Measurements from ENCODE around the gene ERVH48-1. TPM values are rescaled to one million over a fixed set of nuclear protein-coding genes. Genes with fewer than 3 reads are reported as not detected.

The ERVH48-1 gene
- total RNA-seq, 4 donors from 2014 or later = not detected

DNA sequence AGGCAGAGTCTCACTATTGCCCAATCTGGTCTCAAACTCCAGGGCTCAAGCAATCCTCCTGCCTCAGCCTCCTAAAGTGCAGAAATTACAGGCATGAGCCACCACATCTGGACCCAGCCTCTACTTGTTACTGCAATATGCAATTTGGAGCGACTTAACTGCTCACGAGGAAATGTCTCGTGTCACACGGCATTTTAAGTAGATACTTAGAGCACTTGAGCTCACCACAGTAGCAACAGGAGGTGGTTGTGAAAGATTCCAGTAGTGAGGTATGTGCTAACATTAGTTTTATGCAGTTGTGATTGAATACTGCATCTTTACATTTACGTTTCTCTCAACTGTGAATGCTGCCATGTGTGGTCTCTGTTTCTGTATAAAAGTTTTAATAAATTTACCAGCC lies 38.1 kb downstream of the ERVH48-1 start:
- TF ChIP-seq EP300 (IDR thresholded peaks at IDR 0.05) (no peak), POLR2A (IDR thresholded peaks at IDR 0.05; ENCODE audit: low read depth) (no peak), POLR2AphosphoS5 (IDR thresholded peaks at IDR 0.05) (no peak)
- TF ChIP-seq, protein P1, sequence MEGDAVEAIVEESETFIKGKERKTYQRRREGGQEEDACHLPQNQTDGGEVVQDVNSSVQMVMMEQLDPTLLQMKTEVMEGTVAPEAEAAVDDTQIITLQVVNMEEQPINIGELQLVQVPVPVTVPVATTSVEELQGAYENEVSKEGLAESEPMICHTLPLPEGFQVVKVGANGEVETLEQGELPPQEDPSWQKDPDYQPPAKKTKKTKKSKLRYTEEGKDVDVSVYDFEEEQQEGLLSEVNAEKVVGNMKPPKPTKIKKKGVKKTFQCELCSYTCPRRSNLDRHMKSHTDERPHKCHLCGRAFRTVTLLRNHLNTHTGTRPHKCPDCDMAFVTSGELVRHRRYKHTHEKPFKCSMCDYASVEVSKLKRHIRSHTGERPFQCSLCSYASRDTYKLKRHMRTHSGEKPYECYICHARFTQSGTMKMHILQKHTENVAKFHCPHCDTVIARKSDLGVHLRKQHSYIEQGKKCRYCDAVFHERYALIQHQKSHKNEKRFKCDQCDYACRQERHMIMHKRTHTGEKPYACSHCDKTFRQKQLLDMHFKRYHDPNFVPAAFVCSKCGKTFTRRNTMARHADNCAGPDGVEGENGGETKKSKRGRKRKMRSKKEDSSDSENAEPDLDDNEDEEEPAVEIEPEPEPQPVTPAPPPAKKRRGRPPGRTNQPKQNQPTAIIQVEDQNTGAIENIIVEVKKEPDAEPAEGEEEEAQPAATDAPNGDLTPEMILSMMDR (IDR thresholded peaks at IDR 0.05) = no peak
- Histone ChIP-seq H3K27ac (replicated peaks in 1 of 4) (no peak overlapping the region), H3K4me1 (peaks cover 0 to 4% (median 3%) of the 10 kb centered on the region in 4 donors), H3K36me3 (no peaks in the 10 kb centered on the region), H3K27me3 (no peaks in the 10 kb centered on the region), H3K4me3 (no peak overlapping the region), H3K9me3 (no peaks in the 10 kb centered on the region)
- 89% methylated on average over 5 of the region's 5 CpGs for WGBS
- intact Hi-C loops (cut with DNase I) = no loop called here
- no peak for DNase-seq (ENCODE audit: extremely low spot score)

DNA sequence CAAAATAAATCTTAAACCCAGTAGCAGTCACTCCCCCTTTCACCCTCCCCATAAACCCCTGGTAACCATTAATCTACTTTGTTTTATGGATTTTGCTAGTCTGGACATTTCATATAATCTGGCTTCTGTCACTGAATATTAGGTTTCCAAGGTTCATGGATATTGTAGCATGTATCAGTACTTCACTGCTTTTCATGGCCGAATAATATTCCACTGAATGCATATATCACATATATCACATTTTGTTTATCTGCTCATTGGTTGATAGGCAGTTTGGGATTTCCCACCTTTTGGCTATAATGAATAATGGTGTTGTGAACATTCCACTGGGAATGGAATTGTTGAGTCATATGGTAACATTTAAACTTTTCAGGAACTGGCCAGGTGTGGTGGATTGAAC lies 41.5 kb downstream of the ERVH48-1 start:
- Histone ChIP-seq H3K4me1 (peaks cover 5 to 10% (median 9%) of the 10 kb centered on the region in 4 donors), H3K36me3 (no peaks in the 10 kb centered on the region), H3K27me3 (no peaks in the 10 kb centered on the region), H3K9me3 (no peaks in the 10 kb centered on the region), H3K27ac (replicated peaks in 1 of 4) (no peak overlapping the region), H3K4me3 (no peak overlapping the region)
- intact Hi-C loops (cut with DNase I) = no loop called here
- DNase-seq (ENCODE audit: extremely low spot score) = no peak
- WGBS = 100% methylated on average over 1 of the region's 1 CpG
- TF ChIP-seq POLR2AphosphoS5 (IDR thresholded peaks at IDR 0.05) (no peak), EP300 (IDR thresholded peaks at IDR 0.05) (no peak), POLR2A (IDR thresholded peaks at IDR 0.05; ENCODE audit: low read depth) (no peak)
- TF ChIP-seq, protein P1 (IDR thresholded peaks at IDR 0.05) = no peak

DNA sequence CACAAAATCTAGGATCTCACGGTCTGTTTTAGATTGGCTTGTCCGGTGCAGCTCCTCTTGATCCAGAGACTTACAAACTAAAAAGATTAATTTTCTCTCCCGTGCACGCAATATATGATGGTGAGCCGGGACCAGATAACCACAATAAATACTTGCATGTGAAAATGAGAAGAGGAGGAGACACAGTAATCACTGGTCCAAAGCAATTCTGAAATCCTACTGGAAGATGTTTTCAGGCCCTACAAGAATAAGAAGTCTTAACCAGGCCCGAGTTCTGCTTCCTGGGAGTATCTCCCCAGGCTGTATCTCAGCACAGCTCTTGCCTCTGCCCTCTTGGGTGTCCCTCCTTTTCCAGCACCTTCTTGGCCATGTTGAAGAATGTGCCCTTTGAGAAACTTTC lies 45.1 kb downstream of the ERVH48-1 start:
- whole genome bisulfite sequencing = 93% methylated on average over 6 of the region's 6 CpGs
- peaks cover 11 to 25% (median 22%) of the 10 kb centered on the region in 4 donors for H3K4me1 ChIP-seq
- intact Hi-C loops (cut with DNase I) = no loop called here
- H3K4me3 ChIP-seq = peak overlapping the region; percentile 73 to 98 (median 92)
- H3K9me3 ChIP-seq = no peaks in the 10 kb centered on the region
- H3K27ac ChIP-seq (replicated peaks in 1 of 4) = no peak overlapping the region
- TF ChIP-seq, protein P1 (IDR thresholded peaks at IDR 0.05) = no peak
- no peak for TF ChIP-seq POLR2AphosphoS5 (IDR thresholded peaks at IDR 0.05)
- no peak for TF ChIP-seq EP300 (IDR thresholded peaks at IDR 0.05)
- TF ChIP-seq POLR2A (IDR thresholded peaks at IDR 0.05; ENCODE audit: low read depth) = no peak
- H3K27me3 ChIP-seq = no peaks in the 10 kb centered on the region
- H3K36me3 ChIP-seq = peaks cover 0 to 12% (median 10%) of the 10 kb centered on the region in 4 donors
- no peak for DNase-seq (ENCODE audit: extremely low spot score)

DNA sequence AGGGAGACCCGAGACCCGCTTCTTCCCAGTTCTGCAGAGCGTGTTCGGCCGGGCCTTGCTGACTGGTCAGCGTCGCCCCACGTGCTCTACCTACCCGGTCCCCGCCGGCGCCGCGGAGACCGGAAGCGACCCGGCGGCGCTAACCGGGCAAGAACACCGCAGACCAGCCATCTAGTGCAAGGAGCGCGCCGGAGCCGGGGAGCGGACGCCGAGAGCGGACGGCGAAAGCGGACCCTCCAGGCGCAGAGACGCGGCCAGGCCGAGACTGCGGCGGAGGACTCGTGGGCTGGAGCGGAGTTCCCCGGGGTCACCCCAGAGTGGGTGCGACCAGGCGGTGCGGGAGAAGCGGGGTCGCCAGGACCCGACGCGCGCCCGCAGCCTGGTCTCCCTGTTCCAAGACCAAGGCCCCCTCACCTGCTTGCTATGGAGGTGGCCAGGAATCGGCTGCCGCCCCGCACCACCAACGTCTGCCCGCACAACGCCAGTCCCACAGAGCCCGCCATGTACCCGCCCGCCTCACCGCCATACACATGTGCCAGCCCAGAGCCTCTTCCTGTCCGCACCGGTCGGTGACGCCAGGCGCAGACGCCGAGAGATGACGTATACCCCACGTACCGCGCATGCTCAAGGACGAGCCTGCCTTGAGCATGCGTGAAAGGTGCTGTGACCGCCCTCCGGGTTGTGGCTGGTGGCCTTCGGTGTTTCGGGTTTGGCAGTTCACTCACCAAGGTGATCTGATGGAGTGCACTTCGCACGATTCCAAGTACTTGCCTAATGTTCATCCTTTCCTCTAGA lies 46.2 kb downstream of the ERVH48-1 start, which contains the start of gene WDR4:
TSS of gene WDR4 (minus strand) at position 547 of the 795 bp plus-strand sequence. CDS start at position 503, 44 bp downstream.
- H3K4me3 ChIP-seq = peak within 1 kb of the TSS; percentile 73 to 98 (median 92)
- no peak for TF ChIP-seq EP300 (IDR thresholded peaks at IDR 0.05)
- TF ChIP-seq, protein P1 (IDR thresholded peaks at IDR 0.05) = peak in 1 of 3 experiments; percentile 23
- peak; percentile 13 for TF ChIP-seq POLR2A (IDR thresholded peaks at IDR 0.05; ENCODE audit: low read depth)
- peak; percentile 97 to 99 for TF ChIP-seq POLR2AphosphoS5 (IDR thresholded peaks at IDR 0.05)
- peaks cover 0 to 24% (median 18%) of the 10 kb centered on the region in 4 donors for H3K36me3 ChIP-seq
- no peaks in the 10 kb centered on the region for H3K27me3 ChIP-seq
- peak within 1 kb of the TSS; percentile 74 to 98 (median 88) for H3K27ac ChIP-seq (replicated peaks in 1 of 4)
- no peaks in the 10 kb centered on the region for H3K9me3 ChIP-seq
- peak; percentile 99 for DNase-seq (ENCODE audit: extremely low spot score)
- WGBS = 0% methylated on average over 9 of the region's 80 CpGs
- H3K4me1 ChIP-seq = peaks cover 11 to 25% (median 22%) of the 10 kb centered on the region in 4 donors
- intact Hi-C loops (cut with DNase I) = no loop called here
